WTC11 (cell line): ENCODE results near the gene RIC3. TPM values are rescaled to one million over a fixed set of nuclear protein-coding genes. Genes with fewer than 3 reads are reported as not detected.

ENCODE experiments used
- ATAC-seq: fragments of 200-7000 bp; cut with Tn5 transposase; 2 replicates; pipeline ENCODE4 v1.10.0; 2021; ENCODE audit warnings: mild to moderate bottlenecking, moderate library complexity
- CTCF ChIA-PET: fragments of 300-600 bp; sonication (Branson Sonifier 250); formaldehyde crosslinking; loops from one replicate; lab custom pipeline; 2021; ENCODE audit warnings: antibody characterized with exemption; lab: Charles Lee
- POLR2A ChIA-PET: fragments of 350-600 bp; sonication (Branson Sonifier 250); formaldehyde crosslinking; loops from one replicate; lab custom pipeline; 2021; ENCODE audit warnings: antibody characterized with exemption; lab: Charles Lee
- DNase-seq: peaks from one replicate; pipeline ENCODE4 v3.0.0; 2021; ENCODE audit warnings: low spot score
- H3K27ac Mint-ChIP-seq: 2 replicates; pipeline ENCODE4 v1.8.0; 2021; ENCODE audit warnings: mixed read lengths
- H3K27me3 Mint-ChIP-seq: 2 replicates; pipeline ENCODE4 v1.8.0; 2021; ENCODE audit warnings: low read depth, mild to moderate bottlenecking, moderate library complexity, mixed read lengths
- H3K36me3 Mint-ChIP-seq: 2 replicates; pipeline ENCODE4 v1.8.0; 2021; ENCODE audit warnings: mixed read lengths
- H3K4me1 Mint-ChIP-seq: 2 replicates; pipeline ENCODE4 v1.8.0; 2022; ENCODE audit warnings: mixed read lengths
- H3K4me3 Mint-ChIP-seq: 2 replicates; pipeline ENCODE4 v1.8.0; 2021; ENCODE audit warnings: mild to moderate bottlenecking, moderate library complexity, mixed read lengths
- H3K9me3 Mint-ChIP-seq: 2 replicates; pipeline ENCODE4 v1.8.0; 2021; ENCODE audit warnings: mixed read lengths
- CREB1 ChIP-seq: sonication (generic); formaldehyde crosslinking; IDR thresholded peaks from 2 replicates; pipeline ENCODE4 v1.8.0; 2023; ENCODE audit warnings: mild to moderate bottlenecking, missing genetic modification reagents
- CREM ChIP-seq: sonication (generic); formaldehyde crosslinking; IDR thresholded peaks from 2 replicates; pipeline ENCODE4 v1.8.1; 2022; ENCODE audit warnings: mild to moderate bottlenecking, missing genetic modification reagents, moderate library complexity
- EMX1 ChIP-seq: fragments of 250-450 bp; sonication (Bioruptor Pico); IDR thresholded peaks from 2 replicates; pipeline ENCODE4 v1.8.0; 2021; ENCODE audit warnings: mild to moderate bottlenecking
- FOXJ3 ChIP-seq: sonication (generic); formaldehyde crosslinking; IDR thresholded peaks from 2 replicates; pipeline ENCODE4 v1.9.0; 2021; ENCODE audit warnings: missing genetic modification reagents, mild to moderate bottlenecking, borderline replicate concordance
- GRHL2 ChIP-seq: fragments of 250-450 bp; sonication (Bioruptor Pico); IDR thresholded peaks from 2 replicates; pipeline ENCODE4 v1.8.0; 2022; ENCODE audit warnings: mild to moderate bottlenecking, moderate library complexity; ENCODE audit not compliant: insufficient replicate concordance, severe bottlenecking
- NFYB ChIP-seq: sonication (generic); formaldehyde crosslinking; conservative IDR thresholded peaks from 2 replicates; pipeline ENCODE4 v1.8.0; 2022; ENCODE audit warnings: low read depth, missing genetic modification reagents
- RORB ChIP-seq: fragments of 250-450 bp; sonication (Bioruptor Pico); IDR thresholded peaks from 2 replicates; pipeline ENCODE4 v1.9.0; 2021; ENCODE audit warnings: mild to moderate bottlenecking
- SMAD3 ChIP-seq: sonication (generic); formaldehyde crosslinking; IDR thresholded peaks from 2 replicates; pipeline ENCODE4 v1.8.0; 2022; ENCODE audit warnings: missing genetic modification reagents, mild to moderate bottlenecking, borderline replicate concordance
- SMAD4 ChIP-seq: sonication (generic); formaldehyde crosslinking; IDR thresholded peaks from 2 replicates; pipeline ENCODE4 v1.8.0; 2022; ENCODE audit warnings: mild to moderate bottlenecking, missing genetic modification reagents
- SP1 ChIP-seq: sonication (generic); formaldehyde crosslinking; conservative IDR thresholded peaks from 2 replicates; pipeline ENCODE4 v1.8.1; 2022; ENCODE audit warnings: missing genetic modification reagents
- TP53 ChIP-seq: sonication (generic); formaldehyde crosslinking; IDR thresholded peaks from 2 replicates; pipeline ENCODE4 v1.8.1; 2023; ENCODE audit warnings: mild to moderate bottlenecking, missing genetic modification reagents
- ZNF219 ChIP-seq: sonication (generic); formaldehyde crosslinking; IDR thresholded peaks from 2 replicates; pipeline ENCODE4 v1.8.0; 2023; ENCODE audit warnings: missing genetic modification reagents, mild to moderate bottlenecking, borderline replicate concordance
- ZNF396 ChIP-seq: fragments of 250-450 bp; sonication (Bioruptor Pico); IDR thresholded peaks from 2 replicates; pipeline ENCODE4 v1.8.0; 2021; ENCODE audit warnings: mild to moderate bottlenecking, moderate library complexity, borderline replicate concordance
- ZNF423 ChIP-seq: fragments of 250-450 bp; sonication (Bioruptor Pico); IDR thresholded peaks from 2 replicates; pipeline ENCODE4 v2.1.2; 2022; ENCODE audit warnings: mild to moderate bottlenecking, moderate library complexity
- ZNF671 ChIP-seq: fragments of 250-450 bp; sonication (Bioruptor Pico); IDR thresholded peaks from 2 replicates; pipeline ENCODE4 v1.8.0; 2021; ENCODE audit warnings: mild to moderate bottlenecking
- total RNA-seq: library from RNA; stranded (reverse); gene quantifications from 3 replicates; pipeline ENCODE4 v1.2.3, GENCODE V29; 2021
- TF ChIP-seq, protein P1 (sequence below): sonication (generic); formaldehyde crosslinking; IDR thresholded peaks from 2 replicates; pipeline ENCODE4 v1.8.1; 2023; ENCODE audit warnings: mild to moderate bottlenecking, missing genetic modification reagents, moderate library complexity
- TF ChIP-seq, protein P2 (sequence below): sonication (generic); formaldehyde crosslinking; IDR thresholded peaks from 2 replicates; pipeline ENCODE4 v1.8.0; 2023; ENCODE audit warnings: mild to moderate bottlenecking, missing genetic modification reagents
- TF ChIP-seq, protein P3 (sequence below): sonication (generic); formaldehyde crosslinking; IDR thresholded peaks from 2 replicates; pipeline ENCODE4 v1.8.1; 2022; ENCODE audit warnings: low read depth, mild to moderate bottlenecking, moderate library complexity, missing genetic modification reagents, borderline replicate concordance
- TF ChIP-seq, protein P4 (sequence below): sonication (generic); formaldehyde crosslinking; IDR thresholded peaks from 2 replicates; pipeline ENCODE4 v1.8.1; 2022; ENCODE audit warnings: mild to moderate bottlenecking, moderate library complexity, missing genetic modification reagents
- TF ChIP-seq, protein P5 (sequence below): sonication (generic); formaldehyde crosslinking; IDR thresholded peaks from 2 replicates; pipeline ENCODE4 v1.8.0; 2022; ENCODE audit warnings: missing genetic modification reagents

The RIC3 gene
- total RNA-seq, 1 experiment from 2014 or later = 15.7 TPM

DNA sequence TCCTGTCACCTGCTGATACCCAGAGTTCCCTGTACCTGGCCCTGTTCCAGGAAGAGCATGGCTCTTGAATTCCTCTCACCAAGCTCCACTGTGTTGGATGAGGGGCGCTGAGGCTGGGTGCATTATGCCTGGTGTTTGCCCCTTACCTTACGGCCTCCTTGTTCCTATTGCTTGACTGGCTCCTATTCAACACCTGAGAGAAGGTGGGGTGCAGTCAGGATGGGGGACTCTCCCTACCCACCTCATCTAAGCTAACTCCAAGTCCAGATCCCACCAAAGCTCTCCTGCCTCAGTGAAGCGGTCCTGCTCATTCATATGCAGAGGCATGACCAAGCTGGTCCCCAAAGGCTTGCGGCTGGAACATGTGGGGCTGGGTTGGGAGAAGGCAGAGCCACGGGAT is 35.8 kb upstream of the RIC3 start:
- Mint-ChIP-seq H3K9me3 (no peaks in the 10 kb centered on the region), H3K27me3 (0 out of 2 replicates have a peak, but pooled peaks cover 3% of the 10 kb centered on the region), H3K4me1 (peaks cover 22% of the 10 kb centered on the region)
- CTCF ChIA-PET = interaction anchor here (0.9 to 4.8 kb wide), 2 partner anchors 11 to 15 kb away, joined by 6 to 27 read pairs; no protein-coding TSS in a partner anchor
- TF ChIP-seq, protein P1, sequence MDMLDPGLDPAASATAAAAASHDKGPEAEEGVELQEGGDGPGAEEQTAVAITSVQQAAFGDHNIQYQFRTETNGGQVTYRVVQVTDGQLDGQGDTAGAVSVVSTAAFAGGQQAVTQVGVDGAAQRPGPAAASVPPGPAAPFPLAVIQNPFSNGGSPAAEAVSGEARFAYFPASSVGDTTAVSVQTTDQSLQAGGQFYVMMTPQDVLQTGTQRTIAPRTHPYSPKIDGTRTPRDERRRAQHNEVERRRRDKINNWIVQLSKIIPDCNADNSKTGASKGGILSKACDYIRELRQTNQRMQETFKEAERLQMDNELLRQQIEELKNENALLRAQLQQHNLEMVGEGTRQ = no peak
- TF ChIP-seq ZNF219 (CRISPR knock-in tag) = no peak
- TF ChIP-seq, all 79 proteins: peak for 0
- no peak overlapping the region for H3K4me3 Mint-ChIP-seq
- ATAC-seq (no peak), DNase-seq (no peak)
- H3K36me3 Mint-ChIP-seq = no peaks in the 10 kb centered on the region
- POLR2A ChIA-PET = no interaction called here
- H3K27ac Mint-ChIP-seq = no peak overlapping the region

DNA sequence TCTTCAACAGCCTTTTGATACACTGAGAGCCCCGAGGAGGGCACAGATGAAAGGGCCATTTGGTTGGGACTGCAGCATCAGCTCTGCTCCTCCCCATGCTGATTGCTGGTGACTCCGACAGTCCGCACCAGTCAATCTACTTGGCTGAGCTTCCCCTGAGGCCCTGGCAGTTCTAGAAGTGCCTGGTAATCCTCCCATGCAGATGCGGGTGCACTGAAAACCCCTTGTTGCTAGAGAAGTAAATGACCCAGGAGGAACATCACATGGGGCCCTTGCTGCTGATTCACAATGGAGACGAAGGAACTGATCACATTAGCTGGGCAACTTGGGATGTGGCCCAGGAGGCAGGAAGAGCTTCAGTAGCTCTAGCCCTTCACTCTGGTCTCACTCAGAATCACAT is 35.2 kb upstream of the RIC3 start:
- Mint-ChIP-seq H3K36me3 (no peaks in the 10 kb centered on the region), H3K27ac (no peak overlapping the region), H3K27me3 (peaks cover 5% of the 10 kb centered on the region; the same call in 1 of the 2 replicates), H3K9me3 (no peaks in the 10 kb centered on the region), H3K4me3 (no peak overlapping the region), H3K4me1 (peaks cover 22% of the 10 kb centered on the region)
- ChIA-PET CTCF (interaction anchor here (4.8 kb wide), 1 partner anchor 11 kb away, joined by 27 read pairs; no protein-coding TSS in a partner anchor), POLR2A (no interaction called here)
- no peak for TF ChIP-seq TP53 (CRISPR knock-in tag)
- TF ChIP-seq SMAD4 (CRISPR knock-in tag) = no peak
- no peak for TF ChIP-seq ZNF396 (CRISPR knock-in tag)
- TF ChIP-seq GRHL2 = no peak
- TF ChIP-seq, protein P2, sequence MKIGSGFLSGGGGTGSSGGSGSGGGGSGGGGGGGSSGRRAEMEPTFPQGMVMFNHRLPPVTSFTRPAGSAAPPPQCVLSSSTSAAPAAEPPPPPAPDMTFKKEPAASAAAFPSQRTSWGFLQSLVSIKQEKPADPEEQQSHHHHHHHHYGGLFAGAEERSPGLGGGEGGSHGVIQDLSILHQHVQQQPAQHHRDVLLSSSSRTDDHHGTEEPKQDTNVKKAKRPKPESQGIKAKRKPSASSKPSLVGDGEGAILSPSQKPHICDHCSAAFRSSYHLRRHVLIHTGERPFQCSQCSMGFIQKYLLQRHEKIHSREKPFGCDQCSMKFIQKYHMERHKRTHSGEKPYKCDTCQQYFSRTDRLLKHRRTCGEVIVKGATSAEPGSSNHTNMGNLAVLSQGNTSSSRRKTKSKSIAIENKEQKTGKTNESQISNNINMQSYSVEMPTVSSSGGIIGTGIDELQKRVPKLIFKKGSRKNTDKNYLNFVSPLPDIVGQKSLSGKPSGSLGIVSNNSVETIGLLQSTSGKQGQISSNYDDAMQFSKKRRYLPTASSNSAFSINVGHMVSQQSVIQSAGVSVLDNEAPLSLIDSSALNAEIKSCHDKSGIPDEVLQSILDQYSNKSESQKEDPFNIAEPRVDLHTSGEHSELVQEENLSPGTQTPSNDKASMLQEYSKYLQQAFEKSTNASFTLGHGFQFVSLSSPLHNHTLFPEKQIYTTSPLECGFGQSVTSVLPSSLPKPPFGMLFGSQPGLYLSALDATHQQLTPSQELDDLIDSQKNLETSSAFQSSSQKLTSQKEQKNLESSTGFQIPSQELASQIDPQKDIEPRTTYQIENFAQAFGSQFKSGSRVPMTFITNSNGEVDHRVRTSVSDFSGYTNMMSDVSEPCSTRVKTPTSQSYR = no peak
- DNase-seq = no peak
- ATAC-seq = no peak

DNA sequence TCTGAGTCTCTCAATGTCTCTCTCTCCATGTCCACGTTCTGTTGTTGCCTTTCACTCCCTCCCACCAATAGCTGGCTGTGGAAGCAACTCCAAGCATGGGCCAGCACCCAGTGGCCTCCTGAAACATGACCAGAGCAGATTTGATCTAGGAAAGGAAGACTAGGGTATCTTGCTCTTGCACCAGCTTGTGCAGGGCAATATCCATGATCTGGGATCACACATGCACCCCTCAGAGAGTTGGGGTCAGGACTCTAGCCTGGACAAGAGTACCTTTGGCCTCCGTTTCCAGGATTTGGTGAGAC is 34.5 kb upstream of the RIC3 start:
- TF ChIP-seq SMAD3 (CRISPR knock-in tag) (no peak), ZNF671 (no peak)
- TF ChIP-seq, protein P3, sequence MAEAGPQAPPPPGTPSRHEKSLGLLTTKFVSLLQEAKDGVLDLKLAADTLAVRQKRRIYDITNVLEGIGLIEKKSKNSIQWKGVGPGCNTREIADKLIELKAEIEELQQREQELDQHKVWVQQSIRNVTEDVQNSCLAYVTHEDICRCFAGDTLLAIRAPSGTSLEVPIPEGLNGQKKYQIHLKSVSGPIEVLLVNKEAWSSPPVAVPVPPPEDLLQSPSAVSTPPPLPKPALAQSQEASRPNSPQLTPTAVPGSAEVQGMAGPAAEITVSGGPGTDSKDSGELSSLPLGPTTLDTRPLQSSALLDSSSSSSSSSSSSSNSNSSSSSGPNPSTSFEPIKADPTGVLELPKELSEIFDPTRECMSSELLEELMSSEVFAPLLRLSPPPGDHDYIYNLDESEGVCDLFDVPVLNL (CRISPR knock-in tag) = no peak
- no peaks in the 10 kb centered on the region for H3K36me3 Mint-ChIP-seq
- no peak for DNase-seq
- CTCF ChIA-PET = interaction anchor here (2.0 to 2.4 kb wide), 2 partner anchors 10 to 17 kb away, joined by 5 to 19 read pairs; no protein-coding TSS in a partner anchor
- ATAC-seq = no peak
- H3K4me3 Mint-ChIP-seq = no peak overlapping the region
- POLR2A ChIA-PET = no interaction called here
- H3K9me3 Mint-ChIP-seq = no peaks in the 10 kb centered on the region
- H3K27ac Mint-ChIP-seq = no peak overlapping the region
- H3K27me3 Mint-ChIP-seq = peaks cover 12% of the 10 kb centered on the region
- H3K4me1 Mint-ChIP-seq = peaks cover 22% of the 10 kb centered on the region

DNA sequence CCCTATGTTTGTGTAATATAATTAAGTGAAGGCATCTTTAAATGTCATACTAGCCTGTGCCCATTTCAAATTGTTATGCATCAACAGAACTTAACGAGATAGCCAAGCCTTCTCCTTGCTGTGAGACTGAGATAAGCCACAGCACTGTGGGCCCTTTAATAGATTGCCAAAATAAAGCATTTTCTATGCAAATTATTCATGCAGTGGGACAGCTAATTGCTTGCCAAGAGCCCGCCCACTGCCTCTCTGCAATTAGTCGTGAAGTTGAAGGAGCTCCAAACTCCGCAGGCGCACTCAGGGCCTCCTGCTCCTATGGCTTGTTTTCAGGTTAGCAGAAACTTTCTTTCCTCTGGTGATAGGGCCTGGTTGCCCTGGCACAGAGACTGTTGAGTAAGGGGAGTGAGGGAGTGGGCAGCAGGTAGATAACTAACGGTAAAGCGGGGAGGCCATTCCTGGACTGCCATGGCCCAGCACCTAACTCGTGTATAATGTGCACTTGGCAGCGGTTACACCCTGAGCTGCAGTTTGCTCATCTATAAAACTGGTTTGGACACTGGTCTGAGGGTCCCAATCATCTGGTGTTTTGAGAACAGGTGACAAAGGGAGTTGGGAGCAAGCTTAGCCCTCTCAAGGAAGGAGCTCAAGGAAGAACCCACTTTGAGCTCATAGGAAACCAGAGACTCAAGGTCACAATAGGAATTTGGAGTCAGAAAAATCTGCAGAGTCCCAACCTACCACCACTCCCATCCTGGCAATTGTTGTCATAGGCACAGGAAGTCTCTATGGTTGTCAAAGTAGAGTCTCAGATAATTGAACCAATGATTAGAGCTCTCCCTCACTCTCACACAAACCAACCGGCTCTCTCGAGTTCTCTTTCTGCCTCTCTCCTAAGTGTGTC is 33.9 kb upstream of the RIC3 start:
- Mint-ChIP-seq H3K4me1 (peaks cover 16% of the 10 kb centered on the region), H3K27me3 (peaks cover 18% of the 10 kb centered on the region), H3K27ac (no peak overlapping the region), H3K9me3 (no peaks in the 10 kb centered on the region), H3K36me3 (no peaks in the 10 kb centered on the region), H3K4me3 (no peak overlapping the region)
- ATAC-seq = no peak
- DNase-seq = no peak
- CTCF ChIA-PET = interaction anchor here (1.9 to 2.4 kb wide), 3 partner anchors 10 to 21 kb away, joined by 3 to 19 read pairs (median 5); no protein-coding TSS in a partner anchor
- POLR2A ChIA-PET = no interaction called here
- TF ChIP-seq SP1 (CRISPR knock-in tag) (no peak), CREM (CRISPR knock-in tag) (no peak), FOXJ3 (no peak), CREB1 (CRISPR knock-in tag) (no peak), RORB (CRISPR knock-in tag) (no peak), NFYB (CRISPR knock-in tag) (no peak), ZNF423 (CRISPR knock-in tag) (no peak), EMX1 (CRISPR knock-in tag) (no peak), ZNF671 (no peak)
- TF ChIP-seq, protein P4, sequence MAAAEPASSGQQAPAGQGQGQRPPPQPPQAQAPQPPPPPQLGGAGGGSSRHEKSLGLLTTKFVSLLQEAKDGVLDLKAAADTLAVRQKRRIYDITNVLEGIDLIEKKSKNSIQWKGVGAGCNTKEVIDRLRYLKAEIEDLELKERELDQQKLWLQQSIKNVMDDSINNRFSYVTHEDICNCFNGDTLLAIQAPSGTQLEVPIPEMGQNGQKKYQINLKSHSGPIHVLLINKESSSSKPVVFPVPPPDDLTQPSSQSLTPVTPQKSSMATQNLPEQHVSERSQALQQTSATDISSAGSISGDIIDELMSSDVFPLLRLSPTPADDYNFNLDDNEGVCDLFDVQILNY (CRISPR knock-in tag) = no peak
- TF ChIP-seq, protein P5, sequence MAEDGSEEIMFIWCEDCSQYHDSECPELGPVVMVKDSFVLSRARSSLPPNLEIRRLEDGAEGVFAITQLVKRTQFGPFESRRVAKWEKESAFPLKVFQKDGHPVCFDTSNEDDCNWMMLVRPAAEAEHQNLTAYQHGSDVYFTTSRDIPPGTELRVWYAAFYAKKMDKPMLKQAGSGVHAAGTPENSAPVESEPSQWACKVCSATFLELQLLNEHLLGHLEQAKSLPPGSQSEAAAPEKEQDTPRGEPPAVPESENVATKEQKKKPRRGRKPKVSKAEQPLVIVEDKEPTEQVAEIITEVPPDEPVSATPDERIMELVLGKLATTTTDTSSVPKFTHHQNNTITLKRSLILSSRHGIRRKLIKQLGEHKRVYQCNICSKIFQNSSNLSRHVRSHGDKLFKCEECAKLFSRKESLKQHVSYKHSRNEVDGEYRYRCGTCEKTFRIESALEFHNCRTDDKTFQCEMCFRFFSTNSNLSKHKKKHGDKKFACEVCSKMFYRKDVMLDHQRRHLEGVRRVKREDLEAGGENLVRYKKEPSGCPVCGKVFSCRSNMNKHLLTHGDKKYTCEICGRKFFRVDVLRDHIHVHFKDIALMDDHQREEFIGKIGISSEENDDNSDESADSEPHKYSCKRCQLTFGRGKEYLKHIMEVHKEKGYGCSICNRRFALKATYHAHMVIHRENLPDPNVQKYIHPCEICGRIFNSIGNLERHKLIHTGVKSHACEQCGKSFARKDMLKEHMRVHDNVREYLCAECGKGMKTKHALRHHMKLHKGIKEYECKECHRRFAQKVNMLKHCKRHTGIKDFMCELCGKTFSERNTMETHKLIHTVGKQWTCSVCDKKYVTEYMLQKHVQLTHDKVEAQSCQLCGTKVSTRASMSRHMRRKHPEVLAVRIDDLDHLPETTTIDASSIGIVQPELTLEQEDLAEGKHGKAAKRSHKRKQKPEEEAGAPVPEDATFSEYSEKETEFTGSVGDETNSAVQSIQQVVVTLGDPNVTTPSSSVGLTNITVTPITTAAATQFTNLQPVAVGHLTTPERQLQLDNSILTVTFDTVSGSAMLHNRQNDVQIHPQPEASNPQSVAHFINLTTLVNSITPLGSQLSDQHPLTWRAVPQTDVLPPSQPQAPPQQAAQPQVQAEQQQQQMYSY (CRISPR knock-in tag) = no peak
